GM19463 (cell line): ENCODE data around the gene LINC00237.

Source experiments
- ATAC-seq: cut with Tn5 transposase; IDR thresholded peaks from one replicate; pipeline ENCODE4 v1.9.1; 2021; ENCODE audit warnings: mild to moderate bottlenecking, moderate library complexity; ENCODE audit not compliant: unreplicated experiment

Gene LINC00237

GRCh38 chr20:21106171-21107017 lies at the start of gene LINC00237:
LINC00237 (minus strand) TSS chr20:21106358.
- ATAC-seq: no peak

DNA sequence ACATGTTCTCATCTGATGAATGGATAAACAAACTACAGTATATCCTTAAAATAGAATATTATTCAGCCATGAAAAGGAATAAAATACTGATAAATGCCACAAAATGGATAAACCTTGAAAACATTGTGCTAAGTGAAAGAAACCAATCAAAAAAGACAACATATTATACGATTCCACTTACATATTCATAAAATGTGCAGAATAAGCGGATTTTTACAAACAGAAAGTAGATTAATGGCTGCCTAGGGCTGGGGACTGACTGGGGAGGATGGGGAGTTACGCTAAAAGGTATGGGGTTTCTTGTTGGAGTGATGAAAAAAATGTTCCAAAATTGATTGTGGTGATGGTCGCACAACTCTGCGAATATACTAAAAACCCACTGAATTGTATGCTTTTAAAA lies 49.1 kb upstream of the LINC00237 start:
- no peak for ATAC-seq

DNA sequence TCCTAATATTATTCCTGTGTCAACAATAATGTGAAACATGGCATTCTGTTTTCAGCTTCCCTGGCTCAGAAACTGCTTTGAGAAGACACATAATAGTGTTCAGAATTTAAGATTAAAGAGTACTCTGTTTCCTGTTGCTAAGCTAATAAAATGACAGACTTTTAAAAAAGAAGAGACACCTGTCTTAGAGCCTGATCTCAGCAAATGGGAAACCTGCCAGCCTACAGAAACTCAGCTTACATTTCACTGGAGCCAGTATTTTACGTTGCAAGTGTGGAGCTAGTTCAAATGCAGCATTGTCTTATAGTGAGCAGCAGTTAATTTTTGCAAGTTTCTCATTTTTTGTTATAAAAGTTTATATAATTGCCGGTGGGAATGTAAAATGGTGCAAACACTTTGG lies 48.5 kb upstream of the LINC00237 start:
- ATAC-seq: no peak

DNA sequence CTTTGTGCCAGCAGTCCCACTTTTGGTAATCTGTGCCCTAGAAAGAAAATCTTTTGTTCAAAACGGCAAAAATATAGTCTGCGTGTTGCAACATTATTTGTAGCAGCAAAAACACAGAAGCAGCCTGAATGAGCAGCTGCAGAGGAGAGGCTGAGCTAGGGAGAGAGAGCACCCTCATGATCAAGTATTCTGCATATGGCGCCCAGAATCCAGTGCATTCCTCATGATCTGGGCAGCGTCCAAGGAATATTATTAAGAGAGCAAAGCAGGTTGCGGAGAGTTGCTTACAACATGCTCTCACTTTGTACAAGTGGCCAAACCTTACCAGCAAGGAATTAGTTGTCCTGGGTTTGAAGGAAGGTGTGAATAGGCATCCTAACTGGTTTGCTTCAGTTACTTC lies 45.6 kb upstream of the LINC00237 start:
- ATAC-seq: no peak

DNA sequence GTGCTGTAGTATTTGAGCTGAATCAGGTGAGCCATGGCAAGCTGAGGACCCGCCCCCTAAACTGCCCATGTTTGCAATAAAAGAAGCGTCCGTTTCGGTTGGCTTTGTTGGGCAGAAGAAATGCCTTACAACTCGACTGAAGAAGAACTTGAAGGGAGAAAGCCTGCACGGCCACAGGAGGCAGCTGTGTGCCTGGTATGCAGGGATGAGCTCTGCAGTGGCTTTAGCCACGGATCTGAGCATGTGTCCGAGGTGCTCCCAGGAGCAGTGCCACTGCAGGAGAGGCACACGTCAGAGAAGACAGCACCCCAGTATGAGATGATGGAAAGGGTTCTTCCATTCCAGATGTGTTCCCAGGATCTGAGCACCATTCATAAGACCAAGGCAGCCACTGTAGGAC lies 43.2 kb upstream of the LINC00237 start:
- ATAC-seq: no peak

DNA sequence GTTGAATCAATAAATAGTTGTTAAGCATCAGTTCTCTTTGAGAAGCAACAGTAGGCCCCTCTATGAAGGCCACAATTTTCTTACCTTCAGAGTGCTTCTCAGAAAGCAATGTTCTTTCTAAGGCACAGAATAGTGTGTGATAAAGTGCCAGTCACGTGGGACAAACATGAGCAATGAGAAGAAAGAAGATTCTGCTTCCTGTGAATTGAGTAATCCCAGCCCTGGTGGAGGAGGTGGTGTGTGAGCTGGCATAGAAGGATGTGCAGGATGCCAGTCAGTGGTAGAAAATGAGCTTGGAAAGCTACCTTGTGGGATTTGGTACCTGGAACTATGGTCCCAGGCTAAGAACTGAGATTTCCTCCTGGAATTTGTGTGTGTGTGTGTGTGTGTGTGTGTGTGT lies 41.4 kb upstream of the LINC00237 start:
- ATAC-seq: no peak

GRCh38 chr20:21146215-21146614 lies 40.1 kb upstream of the LINC00237 start:
- ATAC-seq: no peak

DNA sequence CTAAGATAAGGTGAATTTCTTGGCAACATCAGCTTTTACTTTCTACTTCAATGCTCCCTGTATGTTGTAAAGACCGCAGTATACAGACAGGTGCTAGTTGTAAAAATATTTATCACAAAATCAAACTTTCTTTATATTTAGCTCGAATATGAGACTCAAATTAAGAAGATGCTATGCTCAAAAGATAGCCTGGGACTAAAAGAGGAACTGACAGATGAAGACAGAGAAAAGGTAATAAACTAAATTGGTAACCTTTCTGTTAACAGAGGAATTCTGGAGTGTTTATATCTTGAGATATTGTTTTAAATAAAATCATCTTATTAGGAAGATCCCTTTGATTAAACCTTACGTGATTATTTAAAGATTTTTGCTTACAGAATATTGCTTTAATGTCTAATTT lies 39.3 kb upstream of the LINC00237 start:
- no peak for ATAC-seq

GRCh38 chr20:21143194-21143890 lies 37.2 kb upstream of the LINC00237 start:
- no peak for ATAC-seq

DNA sequence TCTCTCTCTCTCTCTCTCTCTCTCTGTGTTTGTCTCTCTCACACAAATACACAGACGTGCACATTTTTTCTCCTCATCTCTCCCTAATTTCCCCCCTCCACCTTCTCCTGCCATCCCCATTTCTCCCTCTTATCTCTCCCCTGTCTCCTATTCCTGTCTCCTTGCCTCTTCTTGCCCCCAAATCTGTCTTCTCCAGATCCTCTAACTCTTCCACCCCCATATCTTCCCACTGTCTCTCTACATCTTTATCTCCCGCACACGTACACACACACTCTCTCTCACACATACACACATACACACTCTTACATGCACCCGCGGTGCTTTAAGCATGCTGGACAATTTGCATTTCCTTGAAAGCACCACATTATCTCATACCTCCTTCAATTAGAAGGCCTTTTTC lies 35.7 kb upstream of the LINC00237 start:
- ATAC-seq: no peak

- ATAC-seq: no peak
Measured at GRCh38 chr20:21139881-21140566, 33.9 kb upstream of the LINC00237 start.

DNA sequence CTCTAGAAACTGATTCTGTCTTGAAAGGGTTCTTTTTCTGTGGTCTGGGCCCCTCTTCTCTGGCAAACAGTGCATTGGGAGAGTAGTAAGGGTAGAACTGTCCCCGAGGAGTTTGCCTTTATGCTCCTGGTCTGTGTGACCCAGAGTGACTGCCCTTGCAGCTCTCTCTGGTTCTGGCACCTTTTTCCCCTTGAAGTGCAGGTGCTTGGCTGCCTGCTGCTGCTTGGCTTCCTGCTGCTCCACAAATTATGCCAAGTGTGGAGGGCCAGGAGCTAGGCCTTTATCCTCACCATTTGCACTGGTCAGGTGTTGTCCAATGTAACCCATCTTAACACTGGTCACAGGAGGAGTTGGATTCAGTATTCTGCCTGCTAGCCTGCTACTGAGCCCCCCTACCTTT lies 30.9 kb upstream of the LINC00237 start:
- ATAC-seq: no peak

- no peak for ATAC-seq
Measured at GRCh38 chr20:21136015-21136732, 30.0 kb upstream of the LINC00237 start.

GRCh38 chr20:21134883-21135493 lies 28.8 kb upstream of the LINC00237 start:
- no peak for ATAC-seq

GRCh38 chr20:21133917-21134622 lies 27.9 kb upstream of the LINC00237 start:
- no peak for ATAC-seq

DNA sequence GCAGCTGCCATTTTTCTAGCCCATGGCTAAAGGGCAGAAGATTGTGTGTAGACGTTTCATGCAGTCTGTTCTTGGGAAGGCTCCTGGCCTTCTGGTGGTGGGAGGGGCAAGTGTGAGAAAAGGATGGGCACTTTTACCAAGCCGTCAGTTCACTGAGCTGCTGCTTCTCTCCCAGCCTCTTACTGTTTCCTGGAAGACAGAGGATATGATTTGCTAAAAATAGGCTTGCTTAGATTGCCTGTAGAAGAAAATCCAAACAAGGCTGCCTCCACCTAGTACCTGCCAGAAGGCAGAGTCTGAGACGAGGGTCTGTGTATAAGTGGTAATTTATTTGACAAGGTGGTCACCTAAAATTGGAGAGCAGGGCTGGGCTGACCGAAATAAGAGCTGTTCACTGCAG lies 27.2 kb upstream of the LINC00237 start:
- no peak for ATAC-seq

- no peak for ATAC-seq
Measured at GRCh38 chr20:21129861-21130260, 23.7 kb upstream of the LINC00237 start.

DNA sequence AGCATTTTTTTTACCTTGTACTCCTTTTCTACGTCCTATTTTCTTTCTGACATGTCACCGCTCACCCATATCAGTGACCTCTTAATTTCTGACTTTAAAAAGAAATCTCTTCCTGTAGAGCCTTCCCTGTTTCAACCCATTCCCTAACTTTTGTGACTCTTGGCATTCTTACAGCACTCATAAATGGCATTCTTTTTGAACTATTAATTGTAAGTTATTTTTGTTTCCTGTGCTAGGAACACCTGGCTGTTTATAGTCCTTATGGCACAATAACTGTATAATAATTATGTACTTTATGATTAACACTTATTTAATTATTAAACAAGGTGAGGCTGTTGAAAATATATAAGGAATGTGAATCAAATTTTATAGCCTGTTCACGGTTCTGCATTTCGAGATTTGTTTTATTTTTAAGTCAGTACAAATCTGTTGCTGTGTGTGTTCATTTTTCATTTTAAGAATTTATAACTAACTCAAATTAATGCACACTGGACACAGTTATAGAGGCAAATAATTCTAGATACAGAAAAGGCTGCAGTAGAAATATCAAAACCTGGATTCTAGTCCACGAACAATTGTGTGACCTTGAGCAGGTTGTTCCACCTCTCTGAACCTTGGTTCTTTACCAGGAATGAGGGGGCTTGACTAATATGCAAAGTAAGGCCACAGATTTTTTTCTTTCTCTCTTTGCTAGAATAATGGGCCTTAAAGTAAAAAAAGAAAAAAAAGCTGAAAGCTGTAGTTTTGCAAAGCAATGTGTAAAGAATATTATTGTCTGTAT lies 21.2 kb upstream of the LINC00237 start:
- ATAC-seq: no peak

GRCh38 chr20:21126581-21126870 lies 20.4 kb upstream of the LINC00237 start:
- ATAC-seq: no peak
